HG02571 (cell line): ENCODE results near the gene PLPP2.
"Not testable (repeated sequence)": the region's sequence is repeated elsewhere in the genome, so short reads cannot be mapped to it uniquely, and the experiment has no call there.

ENCODE experiments used
- ATAC-seq: cut with Tn5 transposase; IDR thresholded peaks from one replicate; pipeline ENCODE4 v1.9.1; 2021; ENCODE audit warnings: mild to moderate bottlenecking, moderate library complexity; ENCODE audit not compliant: unreplicated experiment

The PLPP2 gene

DNA sequence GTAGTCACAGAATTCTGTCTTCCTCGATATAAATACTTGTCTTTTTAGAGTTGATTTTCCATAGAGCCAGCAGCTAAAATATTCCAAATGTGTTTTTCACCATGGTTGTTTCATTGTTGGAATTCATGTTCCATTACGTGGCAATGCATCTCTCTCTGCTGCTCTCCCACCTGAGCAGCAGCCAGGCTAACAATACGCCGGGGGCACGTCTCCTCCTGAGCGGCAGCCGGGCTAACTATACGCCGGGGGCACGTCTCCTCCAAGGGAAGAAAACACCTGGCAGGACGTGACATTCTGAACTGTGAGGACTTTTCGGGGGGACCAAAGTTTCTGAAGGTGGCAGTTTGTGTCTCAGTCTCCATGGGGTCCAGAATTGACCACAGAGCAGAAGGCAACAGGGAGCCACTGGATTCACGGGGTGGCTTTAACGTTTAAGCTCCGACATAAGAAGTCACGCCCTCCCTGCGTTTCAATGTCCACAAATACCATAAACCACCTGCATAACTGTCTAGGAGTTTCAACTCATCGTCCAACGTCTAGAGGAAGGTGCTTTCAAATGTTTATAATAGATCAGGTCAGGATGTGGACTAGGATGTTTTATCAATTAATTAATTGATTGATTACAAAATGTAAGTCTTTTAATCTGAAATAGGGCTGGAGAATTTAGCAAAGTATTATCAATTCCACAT, 15.1 kb downstream of the PLPP2 start:
- ATAC-seq, result no peak

- no peak for ATAC-seq
Measured at GRCh38 chr19:275000-275399, 16.2 kb downstream of the PLPP2 start.

GRCh38 chr19:273393-273792, 17.8 kb downstream of the PLPP2 start:
- ATAC-seq, result no peak

GRCh38 chr19:271856-272255, 19.3 kb downstream of the PLPP2 start:
- ATAC-seq, result no peak

- not testable (repeated sequence) for ATAC-seq
Measured at GRCh38 chr19:270766-271318, 20.4 kb downstream of the PLPP2 start.

DNA sequence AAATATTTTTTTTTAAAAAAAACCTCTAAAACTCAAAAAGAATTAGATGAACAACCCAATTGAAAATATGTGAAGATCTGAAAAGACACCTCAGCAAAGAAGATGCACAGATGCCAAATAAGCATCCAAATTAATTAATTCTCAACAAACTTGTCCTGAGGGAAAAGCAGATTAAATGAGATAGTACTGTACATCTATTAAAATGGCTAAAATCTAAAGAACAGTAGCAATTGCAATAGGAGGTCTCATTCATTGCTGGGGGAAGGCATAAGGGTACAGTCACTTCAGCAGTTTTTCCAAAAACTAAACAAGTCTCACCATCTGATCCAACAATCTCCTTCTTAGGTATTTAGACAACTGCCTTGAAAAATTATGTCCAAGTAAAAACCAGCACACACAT, 22.0 kb downstream of the PLPP2 start:
- no peak for ATAC-seq

GRCh38 chr19:262125-262524, 29.1 kb downstream of the PLPP2 start:
- no peak for ATAC-seq

DNA sequence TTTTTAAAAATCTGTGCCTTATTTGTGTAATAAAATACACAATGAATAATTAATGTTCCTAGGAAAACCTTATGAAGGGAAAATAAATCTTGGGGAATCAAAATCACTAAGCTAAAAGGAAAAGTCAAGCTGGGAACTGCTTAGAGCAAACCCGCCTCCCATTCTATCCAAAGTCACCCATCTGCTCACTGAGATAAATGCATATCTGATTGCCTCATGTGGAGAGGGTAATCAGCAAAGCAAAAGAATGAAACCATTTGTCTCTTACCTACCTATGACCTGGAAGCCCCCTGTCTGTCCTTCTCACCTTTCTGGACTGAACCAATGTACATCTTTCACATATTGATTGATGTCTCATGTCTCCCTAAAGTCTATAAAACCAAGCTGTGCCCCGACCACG, 34.4 kb downstream of the PLPP2 start:
- ATAC-seq, result not testable (repeated sequence)

DNA sequence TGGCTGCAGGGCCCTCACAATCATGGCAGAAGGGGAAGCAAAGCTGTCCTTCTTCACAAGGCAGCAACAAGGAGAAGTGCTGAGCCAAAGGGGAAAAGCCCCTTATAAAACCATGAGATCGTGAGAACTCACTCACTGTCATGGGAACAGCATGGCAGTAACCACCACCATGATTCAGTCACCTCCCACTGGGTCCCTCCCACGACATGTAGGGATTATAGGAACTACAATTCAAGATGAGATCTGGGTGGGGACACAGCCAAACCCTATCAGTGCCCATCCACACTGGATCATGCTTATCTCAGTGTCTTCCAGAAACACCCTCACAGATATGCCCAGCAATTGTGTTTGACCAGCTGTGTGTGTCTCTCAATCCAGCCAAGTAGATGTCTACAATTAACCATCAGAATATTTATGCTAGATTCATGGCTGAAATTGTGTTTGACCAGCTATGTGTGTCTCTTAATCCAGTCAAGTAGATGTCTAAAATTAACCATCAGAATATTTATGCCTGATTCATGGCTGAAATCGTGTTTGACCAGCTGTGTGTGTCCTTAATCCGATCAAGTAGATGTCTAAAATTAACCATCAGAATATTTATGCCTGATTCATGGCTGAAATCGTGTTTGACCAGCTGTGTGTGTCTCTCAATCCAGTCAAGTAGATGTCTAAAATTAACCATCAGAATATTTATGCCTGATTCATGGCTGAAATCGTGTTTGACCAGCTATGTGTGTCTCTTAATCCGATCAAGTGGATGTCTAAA, 38.6 kb downstream of the PLPP2 start:
- not testable (repeated sequence) for ATAC-seq

DNA sequence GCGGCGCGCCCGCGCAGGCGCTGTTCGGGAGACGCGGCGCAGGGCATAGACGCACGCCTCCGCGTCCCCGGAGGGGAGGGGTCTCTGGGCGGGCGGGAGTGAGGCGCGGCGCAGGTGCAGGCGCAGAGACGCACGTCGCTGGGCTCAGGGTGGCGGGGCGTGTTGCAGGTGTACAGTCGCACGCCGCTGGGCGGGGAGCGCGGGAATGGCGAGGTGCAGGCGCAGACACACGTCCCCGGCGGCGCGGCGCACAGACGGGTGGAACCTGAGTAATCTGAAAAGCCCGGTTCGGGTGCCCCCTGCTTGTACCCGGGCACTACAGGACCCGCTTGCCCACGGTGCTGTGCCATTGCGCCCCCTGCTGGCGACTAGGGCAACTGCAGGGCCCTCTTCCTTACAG, 44.7 kb downstream of the PLPP2 start:
- ATAC-seq, result no peak

DNA sequence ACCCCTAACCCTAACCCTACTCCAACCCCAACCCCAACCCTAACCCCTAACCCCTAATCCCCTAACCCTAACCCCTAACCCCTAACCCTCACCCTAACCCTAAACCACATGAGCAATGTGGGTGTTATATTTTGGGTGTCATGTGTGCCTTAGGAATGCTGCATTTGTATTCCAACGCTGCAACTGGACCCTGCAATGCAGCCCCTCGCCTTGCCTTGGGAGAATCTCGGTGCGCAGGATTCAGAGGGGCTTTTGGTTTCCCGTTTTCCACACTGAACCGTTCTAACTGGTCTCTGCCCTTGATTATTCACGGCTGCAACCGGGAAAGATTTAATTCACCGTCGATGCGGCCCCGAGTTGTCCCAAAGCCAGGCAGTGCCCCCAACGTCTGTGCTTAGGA, 45.3 kb downstream of the PLPP2 start:
- ATAC-seq, result not testable (repeated sequence)

DNA sequence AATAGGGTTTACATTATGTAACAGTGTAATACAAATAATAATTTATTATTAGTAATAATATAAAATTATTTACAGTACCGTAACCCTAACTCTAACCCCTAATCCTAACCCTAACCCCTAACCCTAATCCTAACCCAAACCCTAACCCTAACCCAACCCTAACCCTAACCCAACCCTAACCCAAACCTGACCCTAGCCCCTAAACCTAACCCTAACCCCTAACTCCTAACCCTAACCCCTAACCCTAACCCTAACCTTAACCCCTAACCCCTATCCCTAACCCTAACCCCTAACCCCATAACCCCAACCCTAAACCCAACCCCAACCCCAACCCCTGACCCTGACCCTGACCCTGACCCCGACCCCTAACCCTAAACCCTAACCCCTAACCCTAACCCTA, 45.7 kb downstream of the PLPP2 start:
- no peak for ATAC-seq
